SW480 (cell line): ENCODE measurements around the gene TRAF7.

Source experiments
- DNase-seq: peaks from one replicate; pipeline ENCODE4 v3.0.0-alpha.2; 2016; ENCODE audit warnings: low spot score

TRAF7 gene

GRCh38 chr16:2147981-2148671, 7.5 kb upstream of the TRAF7 start, which contains the start of gene RAB26:
RAB26 (plus strand) TSS chr16:2148625; CDS start chr16:2148784, 159 bp downstream.
- peak; percentile 80 for DNase-seq

GRCh38 chr16:2148714-2149629, 6.6 kb upstream of the TRAF7 start:
- DNase-seq: no peak

- DNase-seq: no peak
Observed at GRCh38 chr16:2149630-2150417, 5.8 kb upstream of the TRAF7 start.

GRCh38 chr16:2150418-2151187, 5.0 kb upstream of the TRAF7 start:
- DNase-seq: peak; percentile 47

GRCh38 chr16:2151188-2152091, 4.1 kb upstream of the TRAF7 start:
- no peak for DNase-seq

- DNase-seq: peak; percentile 33
Observed at GRCh38 chr16:2152695-2153506, 2.7 kb upstream of the TRAF7 start.

GRCh38 chr16:2154533-2155090, 970 bp upstream of the TRAF7 start:
- no peak for DNase-seq

- DNase-seq: peak; percentile 35
Observed at GRCh38 chr16:2155977-2156848, 631 bp downstream of the TRAF7 start.

GRCh38 chr16:2156849-2157224, 1.3 kb downstream of the TRAF7 start:
- no peak for DNase-seq

GRCh38 chr16:2157480-2158261, 2.1 kb downstream of the TRAF7 start:
- DNase-seq: peak; percentile 27

- no peak for DNase-seq
Observed at GRCh38 chr16:2158262-2158638, 2.7 kb downstream of the TRAF7 start.

- DNase-seq: no peak
Observed at GRCh38 chr16:2159175-2159838, 3.7 kb downstream of the TRAF7 start.

- no peak for DNase-seq
Observed at GRCh38 chr16:2160915-2161551, 5.5 kb downstream of the TRAF7 start.

GRCh38 chr16:2161911-2162310, 6.3 kb downstream of the TRAF7 start:
- DNase-seq: no peak

- peak; percentile 71 for DNase-seq
Observed at GRCh38 chr16:2162676-2163118, 7.1 kb downstream of the TRAF7 start.

GRCh38 chr16:2163211-2163881, 7.8 kb downstream of the TRAF7 start:
- DNase-seq: peak; percentile 95
